HepG2 (cell line): ENCODE data around the gene CSNK2B. TPM values are rescaled to one million over a fixed set of nuclear protein-coding genes. Genes with fewer than 3 reads are reported as not detected.

Source experiments
- IRX3 ChIP-seq: sonication (generic); formaldehyde crosslinking; IDR thresholded peaks from 2 replicates; pipeline ENCODE4 v1.8.1; 2023; ENCODE audit warnings: mild to moderate bottlenecking, low read depth, missing genetic modification reagents, borderline replicate concordance
- MTF2 ChIP-seq: sonication (generic); formaldehyde crosslinking; IDR thresholded peaks from 2 replicates; pipeline ENCODE4 v1.5.0; 2020; ENCODE audit warnings: missing genetic modification reagents, borderline replicate concordance
- SIN3B ChIP-seq: fragments of 150-350 bp; IDR thresholded peaks from 2 replicates; pipeline ENCODE4 v1.6.1; 2014; ENCODE audit warnings: low read length
- SNAI1 ChIP-seq: sonication (generic); formaldehyde crosslinking; IDR thresholded peaks from 2 replicates; pipeline ENCODE4 v1.5.0; 2020; ENCODE audit warnings: mild to moderate bottlenecking, missing genetic modification reagents, borderline replicate concordance
- TP53 ChIP-seq: sonication (generic); formaldehyde crosslinking; conservative IDR thresholded peaks from 2 replicates; pipeline ENCODE4 v1.4.0; 2020; ENCODE audit warnings: missing genetic modification reagents
- ZNF7 ChIP-seq: IDR thresholded peaks from 2 replicates; pipeline ENCODE4 v1.6.1; 2016; ENCODE audit warnings: missing biosample characterization, missing genetic modification reagents
- ZNF709 ChIP-seq: sonication (generic); formaldehyde crosslinking; IDR thresholded peaks from 2 replicates; pipeline ENCODE4 v1.5.0; 2020; ENCODE audit warnings: mild to moderate bottlenecking, missing genetic modification reagents
- ZNF724P ChIP-seq: sonication (generic); formaldehyde crosslinking; IDR thresholded peaks from 2 replicates; pipeline ENCODE4 v1.8.0; 2022; ENCODE audit warnings: missing genetic modification reagents, borderline replicate concordance
- ZNF816 ChIP-seq: sonication (generic); formaldehyde crosslinking; IDR thresholded peaks from 2 replicates; pipeline ENCODE4 v1.8.0; 2022; ENCODE audit warnings: missing genetic modification reagents, mild to moderate bottlenecking, borderline replicate concordance
- polyA plus RNA-seq, 8 experiments: library from polyadenylated mRNA; depleted of rRNA in 3 of 8; stranded (reverse) in 7 of 8; unstranded in 1 of 8; fragments of >200 nt; fragmentation: Illumina TruSeq in 4 of 8; extraction: Trizol in 4 of 8; gene quantifications; 2 replicates each; pipeline versions ENCODE4 v1.2.1 to v1.2.3, GENCODE V29; 2011 to 2016; ENCODE audit warnings: low read depth in 4 of 8, missing spikeins in 1 of 8, mixed read lengths in 1 of 8; ENCODE audit not compliant: insufficient read depth in 1 of 8
- total RNA-seq, 5 experiments: library from RNA; depleted of rRNA; stranded (reverse); fragments of >200 nt; fragmentation: Illumina TruSeq; extraction: Trizol; gene quantifications; 2 replicates each; pipeline ENCODE4 v1.2.3, GENCODE V29; 2016; ENCODE audit warnings: low read depth in 1 of 5
- TF ChIP-seq, protein P1 (sequence below): sonication (generic); formaldehyde crosslinking; IDR thresholded peaks from 2 replicates; pipeline ENCODE4 v1.5.1; 2020; ENCODE audit warnings: mild to moderate bottlenecking, missing genetic modification reagents, moderate library complexity
- TF ChIP-seq, protein P2 (sequence below): sonication (generic); formaldehyde crosslinking; IDR thresholded peaks from 2 replicates; pipeline ENCODE4 v1.9.0; 2022; ENCODE audit warnings: low read depth, missing genetic modification reagents
- TF ChIP-seq, protein P3 (sequence below): sonication (generic); formaldehyde crosslinking; IDR thresholded peaks from 2 replicates; pipeline ENCODE4 v1.5.1; 2020; ENCODE audit warnings: missing genetic modification reagents, mild to moderate bottlenecking, borderline replicate concordance
- TF ChIP-seq, protein P4 (sequence below): sonication (generic); formaldehyde crosslinking; IDR thresholded peaks from 2 replicates; pipeline ENCODE4 v1.8.0; 2022; ENCODE audit warnings: missing genetic modification reagents, mild to moderate bottlenecking, inconsistent platforms, borderline replicate concordance
- TF ChIP-seq, protein P5 (sequence below): sonication (generic); formaldehyde crosslinking; conservative IDR thresholded peaks from 2 replicates; pipeline ENCODE4 v1.4.0; 2020; ENCODE audit warnings: missing genetic modification reagents

The CSNK2B gene
- total and polyA plus RNA-seq, 2 of the 13 experiments (the other 11 are each of a cell fraction or from before 2014, with no cell fraction given): 111 to 296 TPM

DNA sequence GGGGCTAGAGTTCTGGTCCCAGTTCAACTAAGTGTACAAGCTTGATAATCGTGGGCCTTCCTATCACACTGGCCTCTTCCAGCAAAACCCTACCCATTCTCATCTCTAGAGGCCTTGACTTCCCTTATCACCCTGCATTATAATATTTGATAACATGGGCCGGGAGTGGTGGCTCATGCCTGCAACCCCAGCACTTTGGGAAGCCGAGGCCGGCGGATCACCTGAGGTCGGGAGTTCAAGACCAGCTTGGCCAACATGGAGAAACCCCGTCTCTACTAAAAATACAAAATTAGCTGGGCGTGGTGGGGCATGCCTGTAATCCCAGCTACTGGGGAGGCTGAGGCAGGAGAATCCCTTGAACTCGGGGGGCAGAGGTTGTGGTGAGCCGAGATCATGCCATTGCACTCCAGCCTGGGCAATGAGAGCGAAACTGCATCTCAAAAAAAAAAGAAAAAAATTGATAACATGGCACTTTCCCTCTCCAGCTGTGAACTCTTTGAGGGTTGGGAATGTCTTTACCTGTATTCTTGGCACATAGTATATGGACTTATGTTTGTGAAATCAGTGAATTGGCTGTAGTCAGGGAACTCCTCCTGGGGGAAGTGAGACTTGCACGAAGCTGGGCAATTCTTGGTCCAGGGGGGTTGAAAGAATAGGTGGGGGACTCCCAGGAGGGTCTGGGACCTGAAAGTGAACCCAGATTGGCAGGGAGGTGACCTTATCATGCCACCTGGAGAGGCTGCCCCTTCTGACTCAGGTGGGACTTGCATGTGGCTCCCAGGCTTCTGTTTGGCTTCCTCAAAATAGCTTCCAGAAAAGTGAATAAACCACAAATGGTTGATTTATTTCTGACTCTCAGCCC, 4.4 kb upstream of the CSNK2B start (continued):
- TF ChIP-seq, protein P1, sequence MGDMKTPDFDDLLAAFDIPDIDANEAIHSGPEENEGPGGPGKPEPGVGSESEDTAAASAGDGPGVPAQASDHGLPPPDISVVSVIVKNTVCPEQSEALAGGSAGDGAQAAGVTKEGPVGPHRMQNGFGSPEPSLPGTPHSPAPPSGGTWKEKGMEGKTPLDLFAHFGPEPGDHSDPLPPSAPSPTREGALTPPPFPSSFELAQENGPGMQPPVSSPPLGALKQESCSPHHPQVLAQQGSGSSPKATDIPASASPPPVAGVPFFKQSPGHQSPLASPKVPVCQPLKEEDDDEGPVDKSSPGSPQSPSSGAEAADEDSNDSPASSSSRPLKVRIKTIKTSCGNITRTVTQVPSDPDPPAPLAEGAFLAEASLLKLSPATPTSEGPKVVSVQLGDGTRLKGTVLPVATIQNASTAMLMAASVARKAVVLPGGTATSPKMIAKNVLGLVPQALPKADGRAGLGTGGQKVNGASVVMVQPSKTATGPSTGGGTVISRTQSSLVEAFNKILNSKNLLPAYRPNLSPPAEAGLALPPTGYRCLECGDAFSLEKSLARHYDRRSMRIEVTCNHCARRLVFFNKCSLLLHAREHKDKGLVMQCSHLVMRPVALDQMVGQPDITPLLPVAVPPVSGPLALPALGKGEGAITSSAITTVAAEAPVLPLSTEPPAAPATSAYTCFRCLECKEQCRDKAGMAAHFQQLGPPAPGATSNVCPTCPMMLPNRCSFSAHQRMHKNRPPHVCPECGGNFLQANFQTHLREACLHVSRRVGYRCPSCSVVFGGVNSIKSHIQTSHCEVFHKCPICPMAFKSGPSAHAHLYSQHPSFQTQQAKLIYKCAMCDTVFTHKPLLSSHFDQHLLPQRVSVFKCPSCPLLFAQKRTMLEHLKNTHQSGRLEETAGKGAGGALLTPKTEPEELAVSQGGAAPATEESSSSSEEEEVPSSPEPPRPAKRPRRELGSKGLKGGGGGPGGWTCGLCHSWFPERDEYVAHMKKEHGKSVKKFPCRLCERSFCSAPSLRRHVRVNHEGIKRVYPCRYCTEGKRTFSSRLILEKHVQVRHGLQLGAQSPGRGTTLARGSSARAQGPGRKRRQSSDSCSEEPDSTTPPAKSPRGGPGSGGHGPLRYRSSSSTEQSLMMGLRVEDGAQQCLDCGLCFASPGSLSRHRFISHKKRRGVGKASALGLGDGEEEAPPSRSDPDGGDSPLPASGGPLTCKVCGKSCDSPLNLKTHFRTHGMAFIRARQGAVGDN: no peak
- TF ChIP-seq ZNF709 (CRISPR knock-in tag) (peak; percentile 10; the same call in 1 of the 2 replicates), ZNF7 (no peak), ZNF724P (CRISPR knock-in tag) (peak; percentile 13; the same call in 1 of the 2 replicates), SNAI1 (CRISPR knock-in tag) (no peak), ZNF816 (CRISPR knock-in tag) (no peak), SIN3B (no peak), IRX3 (CRISPR knock-in tag) (no peak), MTF2 (no peak), TP53 (CRISPR knock-in tag) (no peak)
- TF ChIP-seq, protein P2, sequence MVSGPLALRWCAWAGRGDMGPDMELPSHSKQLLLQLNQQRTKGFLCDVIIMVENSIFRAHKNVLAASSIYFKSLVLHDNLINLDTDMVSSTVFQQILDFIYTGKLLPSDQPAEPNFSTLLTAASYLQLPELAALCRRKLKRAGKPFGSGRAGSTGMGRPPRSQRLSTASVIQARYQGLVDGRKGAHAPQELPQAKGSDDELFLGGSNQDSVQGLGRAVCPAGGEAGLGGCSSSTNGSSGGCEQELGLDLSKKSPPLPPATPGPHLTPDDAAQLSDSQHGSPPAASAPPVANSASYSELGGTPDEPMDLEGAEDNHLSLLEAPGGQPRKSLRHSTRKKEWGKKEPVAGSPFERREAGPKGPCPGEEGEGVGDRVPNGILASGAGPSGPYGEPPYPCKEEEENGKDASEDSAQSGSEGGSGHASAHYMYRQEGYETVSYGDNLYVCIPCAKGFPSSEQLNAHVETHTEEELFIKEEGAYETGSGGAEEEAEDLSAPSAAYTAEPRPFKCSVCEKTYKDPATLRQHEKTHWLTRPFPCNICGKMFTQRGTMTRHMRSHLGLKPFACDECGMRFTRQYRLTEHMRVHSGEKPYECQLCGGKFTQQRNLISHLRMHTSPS: no peak
- TF ChIP-seq, protein P3, sequence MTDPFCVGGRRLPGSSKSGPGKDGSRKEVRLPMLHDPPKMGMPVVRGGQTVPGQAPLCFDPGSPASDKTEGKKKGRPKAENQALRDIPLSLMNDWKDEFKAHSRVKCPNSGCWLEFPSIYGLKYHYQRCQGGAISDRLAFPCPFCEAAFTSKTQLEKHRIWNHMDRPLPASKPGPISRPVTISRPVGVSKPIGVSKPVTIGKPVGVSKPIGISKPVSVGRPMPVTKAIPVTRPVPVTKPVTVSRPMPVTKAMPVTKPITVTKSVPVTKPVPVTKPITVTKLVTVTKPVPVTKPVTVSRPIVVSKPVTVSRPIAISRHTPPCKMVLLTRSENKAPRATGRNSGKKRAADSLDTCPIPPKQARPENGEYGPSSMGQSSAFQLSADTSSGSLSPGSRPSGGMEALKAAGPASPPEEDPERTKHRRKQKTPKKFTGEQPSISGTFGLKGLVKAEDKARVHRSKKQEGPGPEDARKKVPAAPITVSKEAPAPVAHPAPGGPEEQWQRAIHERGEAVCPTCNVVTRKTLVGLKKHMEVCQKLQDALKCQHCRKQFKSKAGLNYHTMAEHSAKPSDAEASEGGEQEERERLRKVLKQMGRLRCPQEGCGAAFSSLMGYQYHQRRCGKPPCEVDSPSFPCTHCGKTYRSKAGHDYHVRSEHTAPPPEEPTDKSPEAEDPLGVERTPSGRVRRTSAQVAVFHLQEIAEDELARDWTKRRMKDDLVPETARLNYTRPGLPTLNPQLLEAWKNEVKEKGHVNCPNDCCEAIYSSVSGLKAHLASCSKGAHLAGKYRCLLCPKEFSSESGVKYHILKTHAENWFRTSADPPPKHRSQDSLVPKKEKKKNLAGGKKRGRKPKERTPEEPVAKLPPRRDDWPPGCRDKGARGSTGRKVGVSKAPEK (CRISPR knock-in tag): 0 out of 2 replicates have a peak, but pooled peaks have one; percentile 1
- TF ChIP-seq, protein P4, sequence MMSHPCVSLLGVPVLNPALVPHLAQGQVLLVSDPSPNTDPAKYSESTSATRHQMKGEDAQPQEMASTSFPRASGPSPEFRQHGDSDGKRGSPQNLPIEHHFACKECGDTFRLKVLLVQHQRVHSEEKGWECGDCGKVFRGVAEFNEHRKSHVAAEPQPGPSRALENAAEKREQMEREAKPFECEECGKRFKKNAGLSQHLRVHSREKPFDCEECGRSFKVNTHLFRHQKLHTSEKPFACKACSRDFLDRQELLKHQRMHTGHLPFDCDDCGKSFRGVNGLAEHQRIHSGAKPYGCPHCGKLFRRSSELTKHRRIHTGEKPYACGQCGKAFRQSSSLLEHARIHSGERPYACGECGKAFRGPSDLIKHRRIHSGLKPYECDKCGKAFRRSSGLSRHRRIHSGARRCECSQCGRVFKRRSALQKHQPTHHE (CRISPR knock-in tag): 0 out of 2 replicates have a peak, but pooled peaks have one; percentile 31
- TF ChIP-seq, protein P5, sequence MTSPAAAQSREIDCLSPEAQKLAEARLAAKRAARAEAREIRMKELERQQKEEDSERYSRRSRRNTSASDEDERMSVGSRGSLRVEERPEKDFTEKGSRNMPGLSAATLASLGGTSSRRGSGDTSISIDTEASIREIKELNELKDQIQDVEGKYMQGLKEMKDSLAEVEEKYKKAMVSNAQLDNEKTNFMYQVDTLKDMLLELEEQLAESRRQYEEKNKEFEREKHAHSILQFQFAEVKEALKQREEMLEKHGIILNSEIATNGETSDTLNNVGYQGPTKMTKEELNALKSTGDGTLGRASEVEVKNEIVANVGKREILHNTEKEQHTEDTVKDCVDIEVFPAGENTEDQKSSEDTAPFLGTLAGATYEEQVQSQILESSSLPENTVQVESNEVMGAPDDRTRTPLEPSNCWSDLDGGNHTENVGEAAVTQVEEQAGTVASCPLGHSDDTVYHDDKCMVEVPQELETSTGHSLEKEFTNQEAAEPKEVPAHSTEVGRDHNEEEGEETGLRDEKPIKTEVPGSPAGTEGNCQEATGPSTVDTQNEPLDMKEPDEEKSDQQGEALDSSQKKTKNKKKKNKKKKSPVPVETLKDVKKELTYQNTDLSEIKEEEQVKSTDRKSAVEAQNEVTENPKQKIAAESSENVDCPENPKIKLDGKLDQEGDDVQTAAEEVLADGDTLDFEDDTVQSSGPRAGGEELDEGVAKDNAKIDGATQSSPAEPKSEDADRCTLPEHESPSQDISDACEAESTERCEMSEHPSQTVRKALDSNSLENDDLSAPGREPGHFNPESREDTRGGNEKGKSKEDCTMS (CRISPR knock-in tag): no peak
